HepG2 (cell line): ENCODE measurements around the gene TP73. TPM values are rescaled to one million over a fixed set of nuclear protein-coding genes. Genes with fewer than 3 reads are reported as not detected.

Source experiments
- ATAC-seq: fragments of 200-7000 bp; cut with Tn5 transposase; 3 replicates; pipeline ENCODE4 v1.9.1; 2020; ENCODE audit warnings: mild to moderate bottlenecking, moderate library complexity
- BruUV-seq: library from RNA; stranded (reverse); fragments of 400-500 nt; replicated peaks from 2 replicates; lab custom pipeline; 2021; lab: Mats Ljungman, UMichigan
- CTCF ChIA-PET: fragments of 300-600 bp; formaldehyde crosslinking; extraction: SDS; loops from one replicate; lab custom pipeline; 2021; ENCODE audit warnings: low total read pairs, inconsistent platforms, low intra/inter-chr PET ratio; lab: Yijun Ruan, JAX
- POLR2A ChIA-PET: fragments of 350-600 bp; sonication (Branson Sonifier 250); formaldehyde crosslinking; loops from one replicate; lab custom pipeline; 2020; ENCODE audit warnings: antibody characterized with exemption, inconsistent platforms; lab: Yijun Ruan, JAX
- DNase-seq: peaks from one replicate; pipeline ENCODE4 v3.0.0-alpha.2; 2015; ENCODE audit warnings: low spot score
- FAIRE-seq: peaks from 3 replicates; lab custom pipeline; 2011; peaks lifted over from hg19 to GRCh38; lab: Jason Lieb, UNC
- H2AFZ ChIP-seq: one replicate; pipeline ENCODE4 v1.6.1; 2011; ENCODE audit warnings: low read length, inconsistent platforms
- H3K27ac ChIP-seq: fragments of 300-600 bp; 3 replicates; pipeline ENCODE4 v1.8.0; 2011; ENCODE audit warnings: mixed run types, mild to moderate bottlenecking, mixed read lengths, low read length, inconsistent platforms; ENCODE audit not compliant: insufficient read depth; ENCODE audit errors: extremely low read length
- H3K27me3 ChIP-seq, 2 experiments: fragments of 200-600 bp in 1 of 2; 2 replicates in 1 of 2; 3 replicates in 1 of 2; pipeline versions ENCODE4 v1.6.0 to v1.8.0; 2011; ENCODE audit warnings: low read length in 2 of 2, mild to moderate bottlenecking in 2 of 2, moderate library complexity in 2 of 2, inconsistent platforms in 1 of 2; ENCODE audit not compliant: insufficient read depth in 2 of 2, control insufficient read depth in 1 of 2
- H3K36me3 ChIP-seq, 2 experiments: fragments of 200-600 bp in 1 of 2; replicated peaks in 1 of 2; 2 replicates in 1 of 2; 3 replicates in 1 of 2; pipeline versions ENCODE4 v1.5.1 to v1.8.0; 2011; ENCODE audit warnings: low read length in 2 of 2, inconsistent platforms in 1 of 2; ENCODE audit not compliant: insufficient read depth in 2 of 2, control insufficient read depth in 1 of 2
- H3K4me1 ChIP-seq: 2 replicates; pipeline ENCODE4 v1.5.1; 2012; ENCODE audit warnings: low read length, inconsistent platforms; ENCODE audit not compliant: insufficient read depth
- H3K4me2 ChIP-seq: 2 replicates; pipeline ENCODE4 v1.6.0; 2011; ENCODE audit warnings: low read depth, low read length, inconsistent platforms
- H3K4me3 ChIP-seq, 3 experiments: fragments of 200-600 bp in 1 of 3; sonication (generic), shearing (Covaris generic) in 1 of 3; replicated peaks in 1 of 3; 2 replicates each; pipeline ENCODE4 v1.5.1; 2011 to 2016; ENCODE audit warnings: low read length in 3 of 3, inconsistent platforms in 2 of 3, low read depth in 2 of 3, mild to moderate bottlenecking in 2 of 3, control low read depth in 1 of 3, mixed read lengths in 1 of 3; ENCODE audit not compliant: insufficient read depth in 1 of 3
- H3K79me2 ChIP-seq: one replicate; pipeline ENCODE4 v1.6.1; 2011; ENCODE audit warnings: low read length, inconsistent platforms; ENCODE audit not compliant: insufficient read depth
- H3K9ac ChIP-seq: 2 replicates; pipeline ENCODE4 v1.6.0; 2011; ENCODE audit warnings: mild to moderate bottlenecking, low read depth, low read length, inconsistent platforms; ENCODE audit not compliant: insufficient read depth
- H3K9me3 ChIP-seq: 2 replicates; pipeline ENCODE4 v1.5.1; 2012; ENCODE audit warnings: mild to moderate bottlenecking, low read length
- H4K20me1 ChIP-seq: 2 replicates; pipeline ENCODE4 v1.6.0; 2011; ENCODE audit warnings: inconsistent platforms, mild to moderate bottlenecking, low read length, moderate library complexity; ENCODE audit not compliant: insufficient read depth
- ARHGAP35 ChIP-seq: sonication (generic); formaldehyde crosslinking; IDR thresholded peaks from 2 replicates; pipeline ENCODE4 v1.9.0; 2022; ENCODE audit warnings: mild to moderate bottlenecking, inconsistent platforms, moderate library complexity, missing genetic modification reagents, borderline replicate concordance
- DBP ChIP-seq: sonication (generic); formaldehyde crosslinking; IDR thresholded peaks from 2 replicates; pipeline ENCODE4 v1.4.0; 2020; ENCODE audit warnings: missing genetic modification reagents; ENCODE audit errors: not compliant biosample characterization
- HINFP ChIP-seq: sonication (generic); formaldehyde crosslinking; IDR thresholded peaks from 2 replicates; pipeline ENCODE4 v1.4.0; 2020; ENCODE audit warnings: low read depth, mild to moderate bottlenecking, missing genetic modification reagents
- HOXA7 ChIP-seq: sonication (generic); formaldehyde crosslinking; IDR thresholded peaks from 2 replicates; pipeline ENCODE4 v1.8.1; 2022; ENCODE audit warnings: mild to moderate bottlenecking, missing genetic modification reagents, moderate library complexity
- MYC ChIP-seq: sonication (generic); formaldehyde crosslinking; IDR thresholded peaks from 2 replicates; pipeline ENCODE4 v1.9.0; 2021; ENCODE audit warnings: missing genetic modification reagents, borderline replicate concordance
- NFKBIZ ChIP-seq: IDR thresholded peaks from 2 replicates; pipeline ENCODE4 v1.6.1; 2018; ENCODE audit warnings: missing genetic modification reagents, missing compliant biosample characterization
- RFX5 ChIP-seq: IDR thresholded peaks from 2 replicates; pipeline ENCODE4 v1.6.1; 2011; ENCODE audit warnings: low read depth, low read length, improper control_type of control experiment
- THAP7 ChIP-seq: sonication (generic); formaldehyde crosslinking; IDR thresholded peaks from 2 replicates; pipeline ENCODE4 v1.8.1; 2023; ENCODE audit warnings: mild to moderate bottlenecking, missing genetic modification reagents
- TRAFD1 ChIP-seq: sonication (generic); formaldehyde crosslinking; IDR thresholded peaks from 2 replicates; pipeline ENCODE4 v1.5.1; 2020; ENCODE audit warnings: missing genetic modification reagents, mild to moderate bottlenecking, borderline replicate concordance
- ZBTB1 ChIP-seq: sonication (generic); formaldehyde crosslinking; IDR thresholded peaks from 2 replicates; pipeline ENCODE4 v1.4.0; 2020; ENCODE audit warnings: missing genetic modification reagents, borderline replicate concordance
- ZFP36L1 ChIP-seq: sonication (generic); formaldehyde crosslinking; IDR thresholded peaks from 2 replicates; pipeline ENCODE4 v1.8.0; 2022; ENCODE audit warnings: mild to moderate bottlenecking, missing genetic modification reagents, moderate library complexity
- ZMAT3 ChIP-seq: sonication (generic); formaldehyde crosslinking; conservative IDR thresholded peaks from 2 replicates; pipeline ENCODE4 v1.7.0; 2021; ENCODE audit warnings: missing genetic modification reagents
- ZNF382 ChIP-seq: sonication (generic); formaldehyde crosslinking; IDR thresholded peaks from 2 replicates; pipeline ENCODE4 v1.5.0; 2020; ENCODE audit warnings: missing genetic modification reagents, mild to moderate bottlenecking, borderline replicate concordance
- ZNF710 ChIP-seq: sonication (generic); formaldehyde crosslinking; IDR thresholded peaks from 2 replicates; pipeline ENCODE4 v1.5.0; 2020; ENCODE audit warnings: mild to moderate bottlenecking, missing genetic modification reagents, borderline replicate concordance
- ZNF773 ChIP-seq: sonication (generic); formaldehyde crosslinking; IDR thresholded peaks from 2 replicates; pipeline ENCODE4 v1.4.0; 2020; ENCODE audit warnings: missing genetic modification reagents, borderline replicate concordance
- WGBS: methylation state at CpG from one replicate; pipeline ENCODE4 v1.1.6; 2017; ENCODE audit warnings: low lambda C conversion rate; 5-methylcytosine and 5-hydroxymethylcytosine counted together
- in situ Hi-C: cut with HindIII; loops from 2 replicates; pipeline ENCODE4 v1.10.0; 2017; ENCODE audit warnings: low pct_unique_long_range_greater_than_20kb; ENCODE audit not compliant: extremely low pct_ligation_motif_present
- intact Hi-C: fragments of 100-400 bp; cut with micrococcal nuclease; formaldehyde crosslinking; loops from one replicate; pipeline ENCODE4 v1.10.0; 2022; ENCODE audit not compliant: unreplicated experiment
- polyA plus RNA-seq, 8 experiments: library from polyadenylated mRNA; depleted of rRNA in 3 of 8; stranded (reverse) in 7 of 8; unstranded in 1 of 8; fragments of >200 nt; fragmentation: Illumina TruSeq in 4 of 8; extraction: Trizol in 4 of 8; gene quantifications; 2 replicates each; pipeline versions ENCODE4 v1.2.1 to v1.2.3, GENCODE V29; 2011 to 2016; ENCODE audit warnings: low read depth in 4 of 8, missing spikeins in 1 of 8, mixed read lengths in 1 of 8; ENCODE audit not compliant: insufficient read depth in 1 of 8
- total RNA-seq, 5 experiments: library from RNA; depleted of rRNA; stranded (reverse); fragments of >200 nt; fragmentation: Illumina TruSeq; extraction: Trizol; gene quantifications; 2 replicates each; pipeline ENCODE4 v1.2.3, GENCODE V29; 2016; ENCODE audit warnings: low read depth in 1 of 5

The TP73 gene
- total and polyA plus RNA-seq, 2 of the 13 experiments (the other 11 are each of a cell fraction or from before 2014, with no cell fraction given) = 0.49 to 1.1 TPM

GRCh38 chr1:3639397-3639911, 12.9 kb upstream of the TP73 start (continued):
- TF ChIP-seq HINFP (CRISPR knock-in tag) (no peak), ZNF710 (CRISPR knock-in tag) (no peak)

GRCh38 chr1:3640121-3640837, 12.0 kb upstream of the TP73 start:
- ChIA-PET POLR2A (no interaction called here), CTCF (no interaction called here)
- BruUV-seq = no TSS peak
- TF ChIP-seq NFKBIZ (CRISPR knock-in tag) (no peak), ZMAT3 (CRISPR knock-in tag) (no peak), ZNF382 (CRISPR knock-in tag) (no peak), THAP7 (CRISPR knock-in tag) (no peak), MYC (no peak), RFX5 (no peak), HOXA7 (CRISPR knock-in tag) (no peak), ARHGAP35 (CRISPR knock-in tag) (no peak), ZFP36L1 (CRISPR knock-in tag) (no peak), DBP (CRISPR knock-in tag) (no peak), TRAFD1 (CRISPR knock-in tag) (no peak), ZNF773 (CRISPR knock-in tag) (no peak), ZBTB1 (CRISPR knock-in tag) (no peak)

More at GRCh38 chr1:3640121-3640837, 12.0 kb upstream of the TP73 start:
- Histone ChIP-seq H3K79me2 (no peaks in the 10 kb centered on the region), H3K4me2 (no peak overlapping the region), H3K4me3 (no peak overlapping the region), H4K20me1 (no peaks in the 10 kb centered on the region), H3K27me3 (no peaks in the 10 kb centered on the region), H3K9me3 (no peaks in the 10 kb centered on the region), H3K4me1 (no peaks in the 10 kb centered on the region), H2AFZ (no peak overlapping the region), H3K27ac (no peak overlapping the region), H3K9ac (no peak overlapping the region), H3K36me3 (peaks cover 6 to 37% of the 10 kb centered on the region in 2 experiments; a peak in 4 of 5 replicates)
- in situ Hi-C loops = no loop called here
- intact Hi-C loops = no loop called here
- WGBS = 95% methylated on average over 21 of the region's 36 CpGs
- ATAC-seq = no peak
- FAIRE-seq = no peak
- DNase-seq = no peak
